Stimulated activated CD4-positive, alpha-beta T cell treated with anti-CD3 and anti-CD28 coated beads, Interleukin-2, amount 100 ng/mL, for 24 hours (primary cell): Measurements from ENCODE around the gene LEPR.
"Not testable (repeated sequence)": the region's sequence is repeated elsewhere in the genome, so short reads cannot be mapped to it uniquely, and the experiment has no call there.

Experiments
- DNase-seq, 2 donors: peaks; one replicate each; pipeline ENCODE4 v3.0.0-alpha.2; 2020

Gene LEPR

GRCh38 chr1:65437616-65438015 is 17.1 kb downstream of the LEPR start:
- no peak for DNase-seq

- DNase-seq: no peak
These were observed 19.9 kb downstream of the LEPR start for GRCh38 chr1:65440322-65440900.

GRCh38 chr1:65440915-65441314 is 20.4 kb downstream of the LEPR start:
- no peak for DNase-seq

GRCh38 chr1:65441464-65441863 is 21.0 kb downstream of the LEPR start:
- no peak for DNase-seq

GRCh38 chr1:65442442-65442841 is 22.0 kb downstream of the LEPR start:
- no peak for DNase-seq

GRCh38 chr1:65443647-65444046 is 23.2 kb downstream of the LEPR start:
- DNase-seq: no peak

GRCh38 chr1:65444128-65444640 is 23.7 kb downstream of the LEPR start:
- DNase-seq: no peak

DNA sequence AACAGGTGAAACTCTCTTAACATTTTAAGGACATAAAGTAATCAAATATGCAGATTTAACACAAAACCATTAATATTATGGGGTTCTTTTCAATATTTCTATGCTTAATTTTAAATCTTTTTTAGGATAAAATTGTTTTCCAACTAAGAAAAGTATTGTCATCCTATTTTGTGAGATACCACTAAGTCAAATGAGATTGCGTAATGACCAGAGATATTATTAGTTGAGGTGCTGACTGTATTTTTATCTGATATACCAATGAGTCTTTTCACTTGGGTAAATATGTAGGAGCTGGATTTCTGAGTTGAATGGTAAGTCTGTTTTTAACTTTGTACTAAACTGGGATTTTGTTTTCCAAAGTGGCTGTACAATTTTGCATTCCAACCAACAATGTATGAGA is 25.4 kb downstream of the LEPR start:
- no peak for DNase-seq

DNA sequence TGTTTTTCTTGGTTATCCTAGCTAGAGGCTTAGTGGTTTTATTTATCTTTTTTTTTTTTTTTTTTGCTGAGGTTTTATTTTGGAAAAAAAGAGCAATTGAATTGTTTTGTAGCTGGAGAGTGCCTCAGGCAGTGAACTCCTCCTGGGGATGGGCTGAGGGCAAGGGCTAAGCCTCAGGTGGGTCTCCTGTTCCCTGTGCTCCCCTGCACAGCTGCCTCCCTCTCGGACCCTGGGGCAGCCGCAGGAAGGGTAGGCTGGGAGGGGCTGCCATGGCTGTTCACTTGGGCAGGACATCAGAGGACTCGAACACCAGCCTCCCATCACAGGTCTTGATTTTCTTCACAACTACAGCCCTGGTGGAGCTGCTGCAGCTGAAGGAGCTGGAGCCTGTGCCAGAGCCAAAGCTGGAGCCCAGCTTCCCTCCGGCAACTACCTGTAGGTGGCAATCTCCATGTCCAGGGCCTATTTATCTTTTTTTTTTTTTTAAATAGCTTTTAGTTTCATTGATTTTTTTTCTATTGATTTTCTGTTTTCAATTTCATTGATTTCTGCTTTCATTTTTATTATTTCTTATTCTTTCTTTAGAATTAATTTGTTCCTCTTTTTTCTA is 28.9 kb downstream of the LEPR start:
- no peak for DNase-seq

DNA sequence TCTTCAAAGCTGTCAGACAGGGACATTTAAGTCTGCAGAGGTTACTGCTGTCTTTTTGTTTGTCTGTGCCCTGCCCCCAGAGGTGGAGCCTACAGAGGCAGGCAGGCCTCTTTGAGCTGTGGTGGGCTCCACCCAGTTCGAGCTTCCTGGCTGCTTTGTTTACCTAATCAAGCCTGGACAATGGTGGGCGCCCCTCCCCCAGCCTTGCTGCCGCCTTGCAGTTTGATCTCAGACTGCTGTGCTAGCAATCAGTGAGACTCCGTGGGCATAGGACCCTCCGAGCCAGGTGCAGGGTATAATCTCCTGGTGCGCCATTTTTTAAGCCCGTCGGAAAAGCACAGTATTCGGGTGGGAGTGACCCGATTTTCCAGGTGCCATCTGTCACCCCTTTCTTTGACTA is 35.2 kb downstream of the LEPR start:
- not testable (repeated sequence) for DNase-seq

DNA sequence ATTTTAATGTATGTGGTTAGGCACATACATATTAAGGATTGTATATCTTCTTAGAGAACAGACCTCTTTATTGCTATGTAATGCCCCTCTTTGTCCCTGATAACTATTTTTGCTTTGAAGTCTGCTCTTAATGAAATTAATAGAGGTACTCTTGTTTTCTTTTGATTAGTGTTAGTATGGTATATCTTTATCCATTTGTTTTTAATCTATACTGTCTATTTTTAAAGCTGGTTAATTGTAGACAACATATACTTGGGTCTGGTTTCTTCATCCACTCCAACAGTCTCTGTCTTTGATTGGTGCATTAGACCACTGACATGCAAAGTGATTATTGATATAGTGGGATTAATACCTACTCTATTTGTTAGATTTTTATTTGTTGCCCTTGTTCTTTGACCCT is 36.0 kb downstream of the LEPR start:
- DNase-seq: no peak

- no peak for DNase-seq
These were observed 37.4 kb downstream of the LEPR start for GRCh38 chr1:65457868-65458267.

DNA sequence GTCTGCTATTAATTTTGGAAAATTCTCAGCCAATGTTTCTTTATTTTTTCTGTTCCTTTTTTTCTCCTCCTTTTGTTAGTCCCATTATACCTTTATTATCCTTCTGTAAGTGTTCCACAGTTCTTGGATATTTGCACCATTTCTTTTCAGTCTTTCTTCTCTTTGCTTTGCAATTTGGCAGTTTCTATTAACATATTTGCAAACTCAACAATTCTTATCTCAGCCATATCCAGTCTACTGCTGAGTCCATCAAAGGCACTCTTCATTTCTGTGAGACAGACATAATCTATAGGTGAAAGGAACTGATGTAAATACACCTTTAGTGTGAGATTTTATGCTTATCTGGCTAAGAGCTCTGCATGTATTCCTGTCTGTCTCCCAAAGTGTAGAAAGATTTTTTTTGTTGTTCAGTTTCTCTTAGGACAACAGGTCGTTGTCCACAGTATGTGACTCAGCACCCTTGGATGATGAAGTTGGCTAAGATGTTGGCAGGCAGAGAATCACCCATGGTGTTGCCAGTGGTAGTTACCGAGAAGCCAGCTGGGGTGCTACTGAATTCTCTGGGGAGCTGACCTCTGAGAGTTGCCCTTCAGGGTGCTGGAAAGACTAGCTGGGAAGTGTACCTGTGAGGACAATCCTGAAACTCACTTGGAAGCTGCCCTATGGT is 38.4 kb downstream of the LEPR start:
- no peak for DNase-seq

DNA sequence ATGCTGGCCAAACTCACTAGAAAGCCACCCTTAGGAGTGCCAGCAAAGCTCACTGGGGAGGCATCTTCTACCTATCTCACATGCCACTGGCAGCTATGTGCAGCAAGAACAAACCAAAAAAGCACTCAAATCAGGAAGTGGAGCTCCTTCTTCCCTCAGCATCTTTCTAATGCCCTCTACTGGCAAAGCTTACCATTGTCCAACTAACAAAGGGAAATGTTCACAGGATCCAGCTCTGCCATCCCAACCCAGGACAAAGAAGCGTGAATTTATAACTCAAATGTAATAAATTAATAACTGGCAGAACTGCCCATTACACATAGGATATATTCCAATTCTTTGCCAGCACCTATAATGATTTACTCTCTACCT is 38.9 kb downstream of the LEPR start:
- no peak for DNase-seq

DNA sequence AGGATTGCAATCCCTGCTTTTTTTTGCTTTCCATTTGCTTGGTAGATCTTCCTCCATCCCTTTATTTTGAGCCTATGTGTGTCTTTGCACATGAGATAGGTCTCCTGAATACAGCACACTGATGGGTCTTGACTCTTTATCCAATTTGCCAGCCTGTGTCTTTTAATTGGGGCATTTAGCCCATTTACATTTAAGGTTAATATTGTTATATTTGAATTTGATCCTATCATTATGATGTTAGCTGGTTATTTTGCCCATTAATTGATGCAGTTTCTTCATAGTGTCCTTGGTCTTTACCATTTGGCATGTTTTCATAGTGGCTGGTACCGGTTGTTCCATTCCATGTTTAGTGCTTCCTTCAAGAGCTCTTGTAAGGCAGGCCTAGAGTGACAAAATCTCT is 45.4 kb downstream of the LEPR start:
- DNase-seq: not testable (repeated sequence)

DNA sequence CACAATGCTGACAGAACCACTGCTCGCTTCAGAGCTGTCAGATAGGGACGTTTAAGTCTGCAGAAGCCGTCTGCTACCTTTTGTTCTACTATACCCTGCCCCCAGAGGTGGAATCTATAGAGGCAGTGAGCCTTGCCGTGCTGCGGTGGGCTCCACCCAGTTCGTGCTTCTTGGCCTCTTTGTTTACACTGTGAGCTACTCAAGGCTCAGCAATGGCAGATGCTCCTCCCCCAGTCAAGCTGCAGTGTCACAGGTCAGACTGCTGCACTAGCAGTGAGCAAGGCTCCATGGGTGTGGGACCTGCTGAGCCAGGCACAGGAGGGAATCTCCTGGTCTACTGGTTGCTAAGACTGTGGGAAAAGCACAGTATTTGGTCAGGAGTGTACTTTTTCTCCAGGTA is 47.1 kb downstream of the LEPR start:
- DNase-seq: no peak

- no peak for DNase-seq
These were observed 48.8 kb downstream of the LEPR start for GRCh38 chr1:65469126-65469888.

GRCh38 chr1:65469889-65470340 is 49.4 kb downstream of the LEPR start:
- no peak for DNase-seq
